GM06990 (cell line): ENCODE results near the gene EYS.

Experiments used
- DNase-seq: peaks from one replicate; pipeline ENCODE4 v3.0.0-alpha.2; 2011; ENCODE audit not compliant: insufficient read length; ENCODE audit errors: extremely low read depth
- H3K27me3 ChIP-seq: replicated peaks from 2 replicates; pipeline ENCODE4 v1.6.0; 2011; ENCODE audit warnings: low read length; ENCODE audit not compliant: control insufficient read depth, insufficient read depth
- H3K36me3 ChIP-seq: 2 replicates; pipeline ENCODE4 v1.5.1; 2011; ENCODE audit warnings: low read length; ENCODE audit not compliant: control insufficient read depth, insufficient read depth
- H3K4me3 ChIP-seq: replicated peaks from 2 replicates; pipeline ENCODE4 v1.5.1; 2011; ENCODE audit warnings: low read depth, mild to moderate bottlenecking, control low read depth, low read length
- CTCF ChIP-seq: IDR thresholded peaks from 2 replicates; pipeline ENCODE4 v1.5.1; 2011; ENCODE audit warnings: low read length, control low read depth, mild to moderate bottlenecking, inconsistent platforms; ENCODE audit not compliant: insufficient read depth, poor library complexity, severe bottlenecking

Gene EYS

GRCh38 chr6:64644024-64644423 lies 1063.0 kb downstream of the EYS start:
- H3K36me3 ChIP-seq = no peaks in the 10 kb centered on the region
- DNase-seq = no peak
- no peak for TF ChIP-seq CTCF
- no peak overlapping the region for H3K4me3 ChIP-seq
- H3K27me3 ChIP-seq = no peaks in the 10 kb centered on the region

GRCh38 chr6:64630901-64631300 lies 1076.1 kb downstream of the EYS start:
- H3K4me3 ChIP-seq = no peak overlapping the region
- H3K36me3 ChIP-seq = no peaks in the 10 kb centered on the region
- no peaks in the 10 kb centered on the region for H3K27me3 ChIP-seq
- DNase-seq = no peak
- TF ChIP-seq CTCF = no peak

DNA sequence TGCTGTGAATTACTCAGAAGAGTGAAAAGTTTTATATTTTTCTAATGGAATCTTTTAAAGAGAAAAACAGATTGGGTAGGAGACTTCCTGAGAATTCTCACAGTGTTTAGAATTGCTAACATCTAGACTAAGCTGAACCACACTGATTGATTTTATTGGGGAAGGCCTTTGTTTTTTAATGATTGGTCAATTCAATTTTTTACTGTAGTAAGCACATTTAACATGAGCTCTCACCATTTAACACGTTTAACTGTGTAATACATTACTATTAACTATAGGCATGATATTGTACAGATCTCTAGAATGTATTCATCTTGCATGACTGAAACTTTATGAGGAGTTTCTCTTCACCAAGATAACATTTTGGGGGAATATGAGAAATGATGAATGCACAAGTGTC lies 1084.1 kb downstream of the EYS start:
- DNase-seq = no peak
- H3K36me3 ChIP-seq = no peaks in the 10 kb centered on the region
- no peak overlapping the region for H3K4me3 ChIP-seq
- TF ChIP-seq CTCF = no peak
- H3K27me3 ChIP-seq = no peaks in the 10 kb centered on the region

- Histone ChIP-seq H3K36me3 (no peaks in the 10 kb centered on the region), H3K4me3 (no peak overlapping the region), H3K27me3 (no peaks in the 10 kb centered on the region)
- TF ChIP-seq CTCF = no peak
- no peak for DNase-seq
Observed at GRCh38 chr6:64602993-64603392, 1104.0 kb downstream of the EYS start.

DNA sequence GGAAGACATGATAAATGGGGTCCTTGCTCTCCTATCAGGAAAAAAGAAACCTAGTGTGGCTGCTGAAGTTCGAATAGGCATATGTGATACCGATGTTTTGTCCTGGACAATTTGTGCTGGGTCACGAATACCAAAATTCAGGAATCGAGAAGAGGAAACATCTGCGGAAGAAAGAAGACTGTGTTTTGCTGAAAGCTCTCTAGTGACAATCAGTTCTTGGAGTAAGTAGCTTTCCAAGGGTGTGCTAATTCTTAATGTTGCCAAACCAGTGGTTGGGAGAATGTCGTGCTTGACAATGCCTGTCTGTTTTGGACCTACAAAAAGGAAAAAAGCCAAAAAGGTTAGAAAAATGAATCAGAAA lies 1115.4 kb downstream of the EYS start:
- no peaks in the 10 kb centered on the region for H3K27me3 ChIP-seq
- no peak overlapping the region for H3K4me3 ChIP-seq
- H3K36me3 ChIP-seq = no peaks in the 10 kb centered on the region
- no peak for DNase-seq
- TF ChIP-seq CTCF = no peak

DNA sequence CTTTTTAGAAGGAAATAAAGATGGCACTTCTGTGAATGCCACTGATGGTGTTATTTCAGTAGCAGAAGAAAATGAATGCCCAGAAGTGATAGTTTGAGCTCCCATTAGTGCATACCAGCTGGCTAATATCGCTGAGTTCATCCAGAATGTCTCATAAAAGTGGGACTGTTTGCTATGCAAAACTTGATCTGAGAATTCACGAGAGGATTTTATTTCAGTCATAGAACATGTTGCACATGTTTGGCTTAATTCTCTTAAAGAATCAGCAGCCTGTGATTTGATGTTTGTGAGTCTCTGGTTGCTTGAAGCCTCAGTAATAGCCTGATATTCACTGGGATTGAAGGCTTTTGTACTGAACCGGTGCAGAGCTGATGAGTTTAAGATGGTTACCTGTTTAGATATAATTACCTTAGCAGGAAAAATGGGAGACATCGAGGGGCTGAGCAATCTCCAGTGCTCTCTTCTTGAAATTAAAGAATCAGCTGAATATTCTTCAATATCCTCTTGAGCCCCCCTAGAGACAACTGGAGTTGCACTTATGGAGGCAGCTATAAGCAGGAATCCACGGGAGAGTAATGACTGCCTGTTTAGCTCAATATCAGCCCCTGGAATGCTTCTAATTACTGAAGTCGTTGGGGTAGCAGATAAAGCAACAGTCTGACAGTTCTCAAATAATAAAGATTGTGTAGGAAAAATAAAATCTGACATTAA lies 1115.9 kb downstream of the EYS start:
- no peak for DNase-seq
- no peak for TF ChIP-seq CTCF

More for the DNA sequence above, 1115.9 kb downstream of the EYS start:
- Histone ChIP-seq H3K36me3 (no peaks in the 10 kb centered on the region), H3K27me3 (no peaks in the 10 kb centered on the region), H3K4me3 (no peak overlapping the region)
